B cell (primary cell): ENCODE results near the gene SEMA3B. TPM values are rescaled to one million over a fixed set of nuclear protein-coding genes. Genes with fewer than 3 reads are reported as not detected.

Experiments used
- ATAC-seq: fragments of 200-7000 bp; cut with Tn5 transposase; one replicate; pipeline ENCODE4 v1.10.0; 2021; ENCODE audit warnings: low read depth, mild to moderate bottlenecking, moderate number of reproducible peaks, moderate library complexity
- CTCF ChIA-PET: fragments of 350-600 bp; sonication (Branson Sonifier 250); formaldehyde crosslinking; loops from one replicate; lab custom pipeline; 2021; ENCODE audit warnings: antibody characterized with exemption, inconsistent platforms; lab: Charles Lee
- POLR2A ChIA-PET: fragments of 350-600 bp; sonication (Branson Sonifier 250); formaldehyde crosslinking; loops from one replicate; lab custom pipeline; 2021; ENCODE audit warnings: antibody characterized with exemption; lab: Charles Lee
- DNase-seq: peaks from one replicate; pipeline ENCODE4 v3.0.0; 2013
- H2AFZ ChIP-seq: 2 replicates; pipeline ENCODE4 v1.6.1; 2012; ENCODE audit warnings: mild to moderate bottlenecking, low read depth, low read length; ENCODE audit not compliant: insufficient read depth, poor library complexity, severe bottlenecking
- H3K27ac ChIP-seq, 2 donors: 1 replicate in 1 of 2; 2 replicates in 1 of 2; pipeline ENCODE4 v1.5.1; 2012 to 2013; ENCODE audit warnings: low read length in 2 of 2, mild to moderate bottlenecking in 2 of 2, moderate library complexity in 1 of 2
- H3K27me3 ChIP-seq, 4 experiments: fragments of 200-600 bp in 1 of 4; sonication (generic) in 1 of 4; replicated peaks in 1 of 4; 1 replicate in 2 of 4; 2 replicates in 2 of 4; pipeline versions ENCODE4 v1.6.1 to v1.7.0; 2013 to 2016; ENCODE audit warnings: low read length in 3 of 4, mild to moderate bottlenecking in 2 of 4, mixed read lengths in 1 of 4, moderate library complexity in 1 of 4; ENCODE audit not compliant: insufficient read depth in 4 of 4, control insufficient read depth in 3 of 4; ENCODE audit errors: control extremely low read depth in 1 of 4
- H3K36me3 ChIP-seq, 2 experiments: replicated peaks in 1 of 2; 1 replicate in 1 of 2; 2 replicates in 1 of 2; pipeline versions ENCODE4 v1.6.1 to v1.7.1; 2013; ENCODE audit warnings: low read length in 1 of 2; ENCODE audit not compliant: insufficient read depth in 2 of 2, control insufficient read depth in 1 of 2; ENCODE audit errors: control extremely low read depth in 1 of 2, extremely low read depth in 1 of 2
- H3K4me1 ChIP-seq, 2 donors: fragments of 200-600 bp in 1 of 2; sonication (generic) in 1 of 2; 1 replicate in 1 of 2; 2 replicates in 1 of 2; pipeline versions ENCODE4 v1.5.1 to v1.6.1; 2013 to 2017; ENCODE audit warnings: low read length in 2 of 2; ENCODE audit not compliant: control insufficient read depth in 2 of 2, insufficient read depth in 2 of 2
- H3K4me2 ChIP-seq: replicated peaks from 2 replicates; pipeline ENCODE3; 2012; ENCODE audit warnings: mild to moderate bottlenecking, low read depth, low read length; ENCODE audit not compliant: poor library complexity, severe bottlenecking
- H3K4me3 ChIP-seq, 5 experiments: fragments of 200-600 bp in 1 of 5; sonication (generic) in 1 of 5; 1 replicate in 3 of 5; 2 replicates in 2 of 5; pipeline versions ENCODE4 v1.5.1 to v1.7.0; 2011 to 2016; ENCODE audit warnings: low read length in 4 of 5, mild to moderate bottlenecking in 4 of 5, low read depth in 2 of 5, control low read depth in 1 of 5, moderate library complexity in 1 of 5; ENCODE audit not compliant: insufficient read depth in 1 of 5; ENCODE audit errors: control extremely low read depth in 1 of 5, extremely low read depth in 1 of 5
- H3K79me2 ChIP-seq: fragments of 200-600 bp; sonication (generic); one replicate; pipeline ENCODE4 v1.6.0; 2016; ENCODE audit warnings: low read length; ENCODE audit not compliant: control insufficient read depth, insufficient read depth
- H3K9ac ChIP-seq: fragments of 200-600 bp; sonication (generic); 2 replicates; pipeline ENCODE4 v1.6.1; 2017; ENCODE audit warnings: mild to moderate bottlenecking, low read length, moderate library complexity
- H3K9me3 ChIP-seq, 3 donors: one replicate each; pipeline versions ENCODE4 v1.6.1 to v1.7.1; 2013; ENCODE audit warnings: low read length in 2 of 3; ENCODE audit not compliant: control insufficient read depth in 2 of 3, insufficient read depth in 1 of 3; ENCODE audit errors: control extremely low read depth in 1 of 3
- H4K20me1 ChIP-seq: 2 replicates; pipeline ENCODE4 v1.6.0; 2012; ENCODE audit warnings: mild to moderate bottlenecking, low read length; ENCODE audit not compliant: insufficient read depth, control insufficient read depth, poor library complexity, severe bottlenecking
- H3K27ac Mint-ChIP-seq: one replicate; pipeline ENCODE4 v1.8.0; 2021; ENCODE audit warnings: mixed read lengths
- H3K27me3 Mint-ChIP-seq: one replicate; pipeline ENCODE4 v1.8.0; 2021; ENCODE audit warnings: mixed read lengths
- H3K4me1 Mint-ChIP-seq: one replicate; pipeline ENCODE4 v1.8.0; 2021; ENCODE audit warnings: mixed read lengths
- H3K4me3 Mint-ChIP-seq: one replicate; pipeline ENCODE4 v1.8.0; 2021; ENCODE audit warnings: mixed read lengths
- H3K9me3 Mint-ChIP-seq: one replicate; pipeline ENCODE4 v1.8.0; 2022; ENCODE audit warnings: mixed read lengths; ENCODE audit not compliant: insufficient read depth
- EZH2 ChIP-seq: IDR thresholded peaks from 2 replicates; pipeline ENCODE4 v1.6.1; 2012; ENCODE audit warnings: borderline replicate concordance, low read depth, mild to moderate bottlenecking, moderate library complexity, low read length; ENCODE audit not compliant: insufficient read depth, poor library complexity, severe bottlenecking
- WGBS: methylation state at CpG from one replicate; pipeline ENCODE4 v1.1.5; 2013; ENCODE audit warnings: missing lambda C conversion rate; ENCODE audit not compliant: insufficient coverage; 5-methylcytosine and 5-hydroxymethylcytosine counted together
- intact Hi-C: fragments of 100-400 bp; cut with micrococcal nuclease; formaldehyde crosslinking; loops from one replicate; pipeline ENCODE4 v1.10.0; 2022
- polyA plus RNA-seq: library from polyadenylated mRNA; depleted of rRNA; stranded (reverse); fragments of >200 nt; gene quantifications from 2 replicates; pipeline ENCODE4 v1.2.3, GENCODE V29; 2012
- total RNA-seq, 2 donors: library from RNA; stranded (reverse); fragments of 120-200 nt in 1 of 2; gene quantifications; 1 replicate in 1 of 2; 2 replicates in 1 of 2; pipeline versions ENCODE4 v1.2.3 to v1.2.4, GENCODE V29; 2013 to 2022
- TF ChIP-seq, protein P1 (sequence below): fragments of 200-600 bp; IDR thresholded peaks from one replicate; pipeline ENCODE4 v1.8.0; 2022; ENCODE audit warnings: antibody characterized with exemption, mild to moderate bottlenecking

Gene SEMA3B
- total and polyA plus RNA-seq, 2 donors (not counting 1 experiment from before 2014, with no cell fraction given): 0.34 to 0.52 TPM

GRCh38 chr3:50264383-50264963 is 4.5 kb upstream of the SEMA3B start:
- ATAC-seq (no peak), DNase-seq (no peak)
- ChIA-PET CTCF (interaction anchor here (1.3 to 1.9 kb wide), 2 partner anchors 18 to 36 kb away, joined by 4 read pairs; no protein-coding TSS in a partner anchor), POLR2A (interaction anchor here (0.8 kb wide), 1 partner anchor 29 kb away, joined by 3 read pairs; the partner anchor contains the start of gene GNAI2)
- H4K20me1 ChIP-seq: peaks cover 3% of the 10 kb centered on the region
- peaks cover 6% of the 10 kb centered on the region for H3K4me1 Mint-ChIP-seq
- peaks cover 0 to 34% (median 6%) of the 10 kb centered on the region in 4 experiments for H3K27me3 ChIP-seq
- H3K9me3 Mint-ChIP-seq: no peaks in the 10 kb centered on the region
- no peak overlapping the region for H3K9ac ChIP-seq
- peaks cover 9 to 13% of the 10 kb centered on the region in 2 donors for H3K4me1 ChIP-seq
- H3K79me2 ChIP-seq: no peaks in the 10 kb centered on the region
- H2AFZ ChIP-seq: no peak overlapping the region
- no peak overlapping the region for H3K4me3 ChIP-seq
- no peak overlapping the region for H3K27ac ChIP-seq
- H3K4me3 Mint-ChIP-seq: no peak overlapping the region
- no peak overlapping the region for H3K27ac Mint-ChIP-seq
- H3K4me2 ChIP-seq: no peak overlapping the region
- H3K9me3 ChIP-seq: no peaks in the 10 kb centered on the region
- no peak for TF ChIP-seq EZH2
- TF ChIP-seq, protein P1, sequence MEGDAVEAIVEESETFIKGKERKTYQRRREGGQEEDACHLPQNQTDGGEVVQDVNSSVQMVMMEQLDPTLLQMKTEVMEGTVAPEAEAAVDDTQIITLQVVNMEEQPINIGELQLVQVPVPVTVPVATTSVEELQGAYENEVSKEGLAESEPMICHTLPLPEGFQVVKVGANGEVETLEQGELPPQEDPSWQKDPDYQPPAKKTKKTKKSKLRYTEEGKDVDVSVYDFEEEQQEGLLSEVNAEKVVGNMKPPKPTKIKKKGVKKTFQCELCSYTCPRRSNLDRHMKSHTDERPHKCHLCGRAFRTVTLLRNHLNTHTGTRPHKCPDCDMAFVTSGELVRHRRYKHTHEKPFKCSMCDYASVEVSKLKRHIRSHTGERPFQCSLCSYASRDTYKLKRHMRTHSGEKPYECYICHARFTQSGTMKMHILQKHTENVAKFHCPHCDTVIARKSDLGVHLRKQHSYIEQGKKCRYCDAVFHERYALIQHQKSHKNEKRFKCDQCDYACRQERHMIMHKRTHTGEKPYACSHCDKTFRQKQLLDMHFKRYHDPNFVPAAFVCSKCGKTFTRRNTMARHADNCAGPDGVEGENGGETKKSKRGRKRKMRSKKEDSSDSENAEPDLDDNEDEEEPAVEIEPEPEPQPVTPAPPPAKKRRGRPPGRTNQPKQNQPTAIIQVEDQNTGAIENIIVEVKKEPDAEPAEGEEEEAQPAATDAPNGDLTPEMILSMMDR: no peak
- H3K27me3 Mint-ChIP-seq: peaks cover 17% of the 10 kb centered on the region
- intact Hi-C loops: no loop called here
- 92% methylated on average over 3 of the region's 7 CpGs for WGBS
- no peaks in the 10 kb centered on the region for H3K36me3 ChIP-seq

GRCh38 chr3:50264964-50265485 is 3.9 kb upstream of the SEMA3B start:
- no peaks in the 10 kb centered on the region for H3K9me3 ChIP-seq
- no peak overlapping the region for H3K4me3 ChIP-seq
- no peak overlapping the region for H2AFZ ChIP-seq
- ATAC-seq (no peak), DNase-seq (no peak)
- H3K4me2 ChIP-seq: no peak overlapping the region
- 74% methylated on average over 5 of the region's 7 CpGs for WGBS
- CTCF ChIA-PET: interaction anchor here (1.9 kb wide), 1 partner anchor 37 kb away, joined by 4 read pairs; no protein-coding TSS in a partner anchor
- Mint-ChIP-seq H3K9me3 (no peaks in the 10 kb centered on the region), H3K4me1 (peaks cover under 1% of the 10 kb centered on the region), H3K27me3 (peaks cover 17% of the 10 kb centered on the region), H3K4me3 (no peak overlapping the region), H3K27ac (no peak overlapping the region)
- no peak overlapping the region for H3K9ac ChIP-seq
- H3K27me3 ChIP-seq: peaks cover 0 to 34% (median 6%) of the 10 kb centered on the region in 4 experiments
- no peaks in the 10 kb centered on the region for H3K79me2 ChIP-seq
- intact Hi-C loops: no loop called here
- POLR2A ChIA-PET: interaction anchor here (0.8 kb wide), 1 partner anchor 29 kb away, joined by 3 read pairs; the partner anchor contains the start of gene GNAI2
- no peaks in the 10 kb centered on the region for H4K20me1 ChIP-seq
- no peak for TF ChIP-seq EZH2
- TF ChIP-seq, protein P1: no peak
- H3K36me3 ChIP-seq: no peaks in the 10 kb centered on the region
- H3K4me1 ChIP-seq: peaks cover 5 to 9% of the 10 kb centered on the region in 2 donors
- H3K27ac ChIP-seq: no peak overlapping the region
